Measurements from ENCODE around the gene MXD1. TPM values are rescaled to one million over a fixed set of nuclear protein-coding genes. Genes with fewer than 3 reads are reported as not detected.

Gene MXD1
- total RNA-seq, 1 experiment from 2014 or later: 6.5 TPM

DNA sequence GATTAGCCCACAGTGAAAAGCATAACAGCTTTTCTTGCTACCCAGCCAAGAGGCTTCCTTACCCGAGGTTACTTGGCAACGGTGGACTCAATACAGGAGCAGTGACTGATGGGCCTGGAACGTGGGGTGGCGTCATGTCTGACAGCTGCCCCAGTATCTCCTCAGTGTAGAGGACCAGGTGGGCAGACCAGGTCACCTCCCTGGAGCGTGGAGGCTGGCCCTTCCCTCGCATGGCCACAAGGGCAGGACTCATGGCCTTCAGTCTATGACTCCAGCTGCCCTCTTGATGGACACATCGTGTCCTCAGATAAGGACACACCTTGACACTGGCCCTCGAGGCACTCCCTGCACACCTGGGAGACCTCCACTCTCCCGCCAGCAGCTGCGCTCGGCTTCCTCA lies 40.1 kb downstream of the MXD1 start:
- CTCF ChIA-PET: no interaction called here
- Histone ChIP-seq H3K27ac (ENCODE audit: low read length) (no peak overlapping the region), H3K4me3 (ENCODE audit: low read depth in 2 of 2, low read length in 2 of 2) (no peak overlapping the region), H3K36me3 (ENCODE audit: control insufficient read depth, insufficient read depth, low read length) (no peaks in the 10 kb centered on the region), H3K9me3 (ENCODE audit: control insufficient read depth, insufficient read depth, low read depth, low read length) (no peaks in the 10 kb centered on the region), H3K4me1 (ENCODE audit: control insufficient read depth, insufficient read depth, low read length) (no peaks in the 10 kb centered on the region; the same call in 1 of the 2 replicates), H3K27me3 (ENCODE audit: control insufficient read depth, insufficient read depth, low read length) (no peaks in the 10 kb centered on the region)
- BruUV-seq (replicated peaks): no TSS peak
- intact Hi-C loops (cut with micrococcal nuclease; ENCODE audit: unreplicated experiment) (no loop called here), in situ Hi-C loops (cut with HindIII; ENCODE audit: low pct_unique_long_range_greater_than_20kb, low sequenced_read_pairs) (no loop called here)
- TF ChIP-seq TCF7L2 (IDR thresholded peaks at IDR 0.05; ENCODE audit: low read depth, low read length): no peak
- no peak for TF ChIP-seq POLR2AphosphoS5 (IDR thresholded peaks at IDR 0.05; ENCODE audit: low read depth, low read length)
- no peak for TF ChIP-seq SIN3A (IDR thresholded peaks at IDR 0.05; ENCODE audit: borderline replicate concordance, insufficient read depth, low read depth, low read length)
- TF ChIP-seq, protein P1, sequence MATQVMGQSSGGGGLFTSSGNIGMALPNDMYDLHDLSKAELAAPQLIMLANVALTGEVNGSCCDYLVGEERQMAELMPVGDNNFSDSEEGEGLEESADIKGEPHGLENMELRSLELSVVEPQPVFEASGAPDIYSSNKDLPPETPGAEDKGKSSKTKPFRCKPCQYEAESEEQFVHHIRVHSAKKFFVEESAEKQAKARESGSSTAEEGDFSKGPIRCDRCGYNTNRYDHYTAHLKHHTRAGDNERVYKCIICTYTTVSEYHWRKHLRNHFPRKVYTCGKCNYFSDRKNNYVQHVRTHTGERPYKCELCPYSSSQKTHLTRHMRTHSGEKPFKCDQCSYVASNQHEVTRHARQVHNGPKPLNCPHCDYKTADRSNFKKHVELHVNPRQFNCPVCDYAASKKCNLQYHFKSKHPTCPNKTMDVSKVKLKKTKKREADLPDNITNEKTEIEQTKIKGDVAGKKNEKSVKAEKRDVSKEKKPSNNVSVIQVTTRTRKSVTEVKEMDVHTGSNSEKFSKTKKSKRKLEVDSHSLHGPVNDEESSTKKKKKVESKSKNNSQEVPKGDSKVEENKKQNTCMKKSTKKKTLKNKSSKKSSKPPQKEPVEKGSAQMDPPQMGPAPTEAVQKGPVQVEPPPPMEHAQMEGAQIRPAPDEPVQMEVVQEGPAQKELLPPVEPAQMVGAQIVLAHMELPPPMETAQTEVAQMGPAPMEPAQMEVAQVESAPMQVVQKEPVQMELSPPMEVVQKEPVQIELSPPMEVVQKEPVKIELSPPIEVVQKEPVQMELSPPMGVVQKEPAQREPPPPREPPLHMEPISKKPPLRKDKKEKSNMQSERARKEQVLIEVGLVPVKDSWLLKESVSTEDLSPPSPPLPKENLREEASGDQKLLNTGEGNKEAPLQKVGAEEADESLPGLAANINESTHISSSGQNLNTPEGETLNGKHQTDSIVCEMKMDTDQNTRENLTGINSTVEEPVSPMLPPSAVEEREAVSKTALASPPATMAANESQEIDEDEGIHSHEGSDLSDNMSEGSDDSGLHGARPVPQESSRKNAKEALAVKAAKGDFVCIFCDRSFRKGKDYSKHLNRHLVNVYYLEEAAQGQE (IDR thresholded peaks at IDR 0.05; ENCODE audit: insufficient read depth in 1 of 2, low read depth in 2 of 2, low read length in 1 of 2): no peak
- POLR2A ChIA-PET: interaction anchor here (0.7 kb wide), 1 partner anchor 119 kb away, joined by 3 read pairs; no protein-coding TSS in a partner anchor
- ATAC-seq (no peak), DNase-seq (ENCODE audit: low read depth, low spot score) (no peak)

DNA sequence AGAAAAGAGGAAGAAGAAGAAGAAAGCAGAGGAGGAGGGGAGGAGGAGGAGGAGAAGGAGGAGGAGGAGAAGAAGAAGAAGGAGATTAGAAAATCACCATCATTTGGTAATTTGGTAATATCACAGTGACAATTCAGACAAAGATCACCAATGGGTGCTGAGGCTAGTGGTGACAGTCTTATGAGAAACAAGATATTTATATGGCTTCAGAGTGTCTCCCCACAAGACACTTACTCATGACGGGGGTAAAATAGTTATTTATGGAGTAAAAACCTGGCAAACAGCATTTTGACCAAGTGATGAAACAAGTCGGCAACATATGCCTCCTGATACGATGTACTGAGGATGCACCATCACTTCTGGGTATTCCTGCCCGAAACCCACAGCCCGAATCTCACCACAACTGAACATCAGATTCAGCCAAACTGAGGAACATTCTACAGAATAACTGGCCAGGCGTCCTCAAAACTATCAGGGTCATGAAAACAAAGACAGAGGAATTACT lies 41.6 kb downstream of the MXD1 start:
- Histone ChIP-seq H3K27me3 (ENCODE audit: control insufficient read depth, insufficient read depth, low read length) (no peaks in the 10 kb centered on the region), H3K4me1 (ENCODE audit: control insufficient read depth, insufficient read depth, low read length) (no peaks in the 10 kb centered on the region; the same call in 1 of the 2 replicates), H3K4me3 (ENCODE audit: low read depth in 2 of 2, low read length in 2 of 2) (no peak overlapping the region), H3K27ac (ENCODE audit: low read length) (no peak overlapping the region), H3K9me3 (ENCODE audit: control insufficient read depth, insufficient read depth, low read depth, low read length) (no peaks in the 10 kb centered on the region), H3K36me3 (ENCODE audit: control insufficient read depth, insufficient read depth, low read length) (no peaks in the 10 kb centered on the region)
- DNase-seq (ENCODE audit: low read depth, low spot score) (no peak), ATAC-seq (no peak)
- CTCF ChIA-PET: no interaction called here
- BruUV-seq (replicated peaks): no TSS peak
- POLR2A ChIA-PET: no interaction called here
- TF ChIP-seq, protein P1 (IDR thresholded peaks at IDR 0.05; ENCODE audit: insufficient read depth in 1 of 2, low read depth in 2 of 2, low read length in 1 of 2): no peak
- TF ChIP-seq SIN3A (IDR thresholded peaks at IDR 0.05; ENCODE audit: borderline replicate concordance, insufficient read depth, low read depth, low read length): no peak
- no peak for TF ChIP-seq TCF7L2 (IDR thresholded peaks at IDR 0.05; ENCODE audit: low read depth, low read length)
- TF ChIP-seq, protein P2, sequence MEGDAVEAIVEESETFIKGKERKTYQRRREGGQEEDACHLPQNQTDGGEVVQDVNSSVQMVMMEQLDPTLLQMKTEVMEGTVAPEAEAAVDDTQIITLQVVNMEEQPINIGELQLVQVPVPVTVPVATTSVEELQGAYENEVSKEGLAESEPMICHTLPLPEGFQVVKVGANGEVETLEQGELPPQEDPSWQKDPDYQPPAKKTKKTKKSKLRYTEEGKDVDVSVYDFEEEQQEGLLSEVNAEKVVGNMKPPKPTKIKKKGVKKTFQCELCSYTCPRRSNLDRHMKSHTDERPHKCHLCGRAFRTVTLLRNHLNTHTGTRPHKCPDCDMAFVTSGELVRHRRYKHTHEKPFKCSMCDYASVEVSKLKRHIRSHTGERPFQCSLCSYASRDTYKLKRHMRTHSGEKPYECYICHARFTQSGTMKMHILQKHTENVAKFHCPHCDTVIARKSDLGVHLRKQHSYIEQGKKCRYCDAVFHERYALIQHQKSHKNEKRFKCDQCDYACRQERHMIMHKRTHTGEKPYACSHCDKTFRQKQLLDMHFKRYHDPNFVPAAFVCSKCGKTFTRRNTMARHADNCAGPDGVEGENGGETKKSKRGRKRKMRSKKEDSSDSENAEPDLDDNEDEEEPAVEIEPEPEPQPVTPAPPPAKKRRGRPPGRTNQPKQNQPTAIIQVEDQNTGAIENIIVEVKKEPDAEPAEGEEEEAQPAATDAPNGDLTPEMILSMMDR (IDR thresholded peaks at IDR 0.05): no peak
- TF ChIP-seq POLR2AphosphoS5 (IDR thresholded peaks at IDR 0.05; ENCODE audit: low read depth, low read length): no peak
- in situ Hi-C loops (cut with HindIII; ENCODE audit: low pct_unique_long_range_greater_than_20kb, low sequenced_read_pairs) (no loop called here), intact Hi-C loops (cut with micrococcal nuclease; ENCODE audit: unreplicated experiment) (no loop called here)
